ENCODE measurements around the gene OR4P4. TPM values are rescaled to one million over a fixed set of nuclear protein-coding genes. Genes with fewer than 3 reads are reported as not detected.

OR4P4 gene
- not detected in 2 replicates for total RNA-seq

DNA sequence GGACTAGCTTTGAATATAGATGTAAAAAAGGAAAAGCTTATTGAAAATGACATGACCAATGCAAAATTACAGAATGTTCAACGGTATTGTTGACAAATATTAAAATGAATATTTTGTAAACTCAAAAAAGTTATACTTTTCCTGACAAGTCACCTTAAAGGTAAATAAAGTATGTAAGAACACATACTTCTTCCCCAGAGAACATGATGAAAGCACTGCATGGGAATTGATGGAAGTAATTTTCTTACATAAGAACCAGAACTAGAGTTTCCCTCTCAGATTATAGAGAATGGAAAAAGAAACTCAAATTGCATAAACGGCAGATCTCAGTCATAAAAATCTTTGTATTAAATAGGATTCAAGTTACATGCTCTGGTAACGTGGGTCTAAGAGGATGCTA lies at the start of gene OR4P4:
TSS of gene OR4P4 (plus strand) at position 301 of the 400 bp plus-strand sequence.

DNA sequence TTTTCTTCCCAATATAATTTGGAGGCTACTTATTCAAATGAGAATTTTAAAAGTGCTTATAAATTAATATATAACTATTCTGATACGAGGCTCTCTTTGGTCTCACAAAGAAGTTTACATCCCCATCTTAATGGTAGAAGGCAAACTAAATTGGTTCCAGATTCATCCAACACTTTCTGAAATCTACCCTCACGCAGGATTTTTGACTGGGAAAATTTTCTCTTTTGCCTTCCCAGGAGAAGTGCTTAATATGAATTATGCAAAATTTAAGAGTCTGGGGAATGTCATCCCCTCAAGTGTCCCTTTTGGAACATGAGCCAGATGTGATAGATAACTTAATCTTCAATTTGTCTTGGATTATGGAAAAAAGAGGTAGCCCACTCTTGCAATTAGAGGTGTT lies 27.4 kb upstream of the OR4P4 start, which contains the start of gene OR4C11:
TSS of gene OR4C11 (minus strand) at position 101 of the 400 bp plus-strand sequence. CDS start 3,272 bp downstream, outside the sequence.

DNA sequence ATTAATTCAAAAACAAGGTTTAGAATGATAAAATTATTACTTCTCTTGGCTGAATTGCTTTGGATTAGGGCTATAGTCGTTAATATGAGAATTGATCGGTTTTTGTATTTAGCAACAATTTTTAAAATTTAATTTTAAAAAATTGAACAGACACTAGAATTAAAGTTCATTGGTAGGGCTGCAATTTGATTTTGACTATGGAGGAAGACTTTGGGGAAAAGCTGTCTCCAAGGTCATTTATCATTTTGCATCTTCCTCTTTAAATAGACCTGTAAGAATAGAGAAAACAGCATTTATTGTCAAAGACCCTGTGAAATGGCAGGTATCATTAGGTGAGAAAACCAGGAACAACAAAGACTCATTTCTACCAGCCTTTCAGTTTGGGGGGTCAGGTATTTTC lies 13.1 kb downstream of the OR4P4 start, which contains the start of gene OR4S2:
TSS of gene OR4S2 (plus strand) at position 301 of the 400 bp plus-strand sequence. CDS start 2,577 bp downstream, outside the sequence.

DNA sequence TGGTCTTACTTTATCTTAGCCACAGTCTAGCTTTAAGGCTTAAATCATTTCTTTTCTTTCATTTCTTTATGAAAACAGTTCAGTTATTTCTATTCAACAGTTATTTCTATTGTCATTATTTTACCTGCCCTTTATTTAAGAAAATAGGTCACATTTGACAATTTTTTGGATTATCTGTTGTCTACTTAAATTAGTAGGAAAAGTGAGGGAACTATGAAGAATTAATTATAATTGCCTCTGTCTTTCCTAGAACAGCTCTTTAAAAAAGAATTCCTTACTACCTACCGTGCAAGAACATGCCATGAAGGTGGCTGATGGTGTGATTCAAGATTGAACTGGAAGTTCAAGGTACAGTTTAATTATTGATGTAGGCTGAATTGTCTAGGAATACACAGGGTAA lies 27.0 kb downstream of the OR4P4 start, which contains the start of gene OR4C6:
TSS of gene OR4C6 (plus strand) at position 301 of the 400 bp plus-strand sequence. CDS start 2,966 bp downstream, outside the sequence.

Other genes starting within 250 kb of the OR4P4 start
- not detected in 2 replicates for gene OR4C15, start 80.6 kb upstream of the OR4P4 start, total RNA-seq
- not detected in 2 replicates for gene OR4C16, start 63.0 kb upstream of the OR4P4 start, total RNA-seq
- not detected in 2 replicates for gene OR4C11, start 27.5 kb upstream of the OR4P4 start, total RNA-seq
- not detected in 2 replicates for gene OR4S2, start 13.2 kb downstream of the OR4P4 start, total RNA-seq
- gene OR4C6, start 27.1 kb downstream of the OR4P4 start, total RNA-seq: not detected in 2 replicates
- gene OR5D13, start 138.3 kb downstream of the OR4P4 start, total RNA-seq: not detected in 2 replicates
- not detected in 2 replicates for gene OR5D14, start 160.4 kb downstream of the OR4P4 start, total RNA-seq
- not detected in 2 replicates for gene OR5L1, start 176.3 kb downstream of the OR4P4 start, total RNA-seq
- not detected in 2 replicates for gene OR5D18, start 184.5 kb downstream of the OR4P4 start, total RNA-seq
- gene OR5L2, start 192.1 kb downstream of the OR4P4 start, total RNA-seq: not detected in 2 replicates
- not detected in 2 replicates for gene OR5D16, start 203.6 kb downstream of the OR4P4 start, total RNA-seq
- not detected in 2 replicates for gene TRIM51, start 248.2 kb downstream of the OR4P4 start, total RNA-seq